RWPE2 (cell line): ENCODE data around the gene KRT80.
A peak's percentile ranks its signal among the peaks of the same experiment; 100 is the strongest.

ENCODE experiments used
- ATAC-seq: fragments of 200-7000 bp; cut with Tn5 transposase; 3 replicates; pipeline ENCODE4 v1.9.1; 2021; ENCODE audit warnings: low read depth
- DNase-seq: peaks from one replicate; pipeline ENCODE4 v3.0.0-alpha.2; 2020; ENCODE audit warnings: low spot score
- H3K27ac ChIP-seq: fragments of 450-650 bp; 2 replicates; pipeline ENCODE4 v1.5.1; 2017; ENCODE audit warnings: mild to moderate bottlenecking; ENCODE audit not compliant: poor library complexity, severe bottlenecking
- H3K27me3 ChIP-seq: fragments of 250-450 bp; sonication (Bioruptor Pico); 2 replicates; pipeline ENCODE4 v1.5.1; 2021; ENCODE audit warnings: mild to moderate bottlenecking, moderate library complexity; ENCODE audit not compliant: insufficient read depth, poor library complexity, severe bottlenecking
- H3K36me3 ChIP-seq: fragments of 250-450 bp; sonication (Bioruptor Pico); 2 replicates; pipeline ENCODE4 v1.5.1; 2020; ENCODE audit warnings: low read depth, mild to moderate bottlenecking, moderate library complexity
- H3K4me1 ChIP-seq: fragments of 250-450 bp; sonication (Bioruptor Pico); 2 replicates; pipeline ENCODE4 v1.5.1; 2021; ENCODE audit warnings: mild to moderate bottlenecking, moderate library complexity; ENCODE audit not compliant: insufficient read depth, poor library complexity, severe bottlenecking
- H3K4me3 ChIP-seq: fragments of 250-450 bp; sonication (Bioruptor Pico); 2 replicates; pipeline ENCODE4 v1.5.1; 2021; ENCODE audit warnings: mild to moderate bottlenecking, moderate library complexity; ENCODE audit not compliant: severe bottlenecking
- H3K9me3 ChIP-seq: fragments of 250-450 bp; sonication (Bioruptor Pico); 2 replicates; pipeline ENCODE4 v1.5.1; 2021; ENCODE audit warnings: mild to moderate bottlenecking, moderate library complexity; ENCODE audit not compliant: severe bottlenecking
- CTCF ChIP-seq: fragments of 450-650 bp; IDR thresholded peaks from one replicate; pipeline ENCODE4 v1.5.1; 2017; ENCODE audit warnings: mild to moderate bottlenecking, moderate library complexity; ENCODE audit not compliant: poor library complexity, severe bottlenecking

Gene KRT80

GRCh38 chr12:52223406-52224039 is 31.7 kb upstream of the KRT80 start:
- Histone ChIP-seq H3K27ac (peak overlapping the region; percentile 49), H3K4me1 (peaks cover 28% of the 10 kb centered on the region), H3K9me3 (peaks cover 3% of the 10 kb centered on the region), H3K36me3 (no peaks in the 10 kb centered on the region), H3K27me3 (no peaks in the 10 kb centered on the region), H3K4me3 (no peak overlapping the region)
- peak; percentile 13 for DNase-seq
- no peak for TF ChIP-seq CTCF
- ATAC-seq, result no peak

- Histone ChIP-seq H3K4me3 (no peak overlapping the region), H3K9me3 (peaks cover 3% of the 10 kb centered on the region), H3K27ac (no peak overlapping the region), H3K4me1 (peaks cover 30% of the 10 kb centered on the region), H3K27me3 (no peaks in the 10 kb centered on the region), H3K36me3 (no peaks in the 10 kb centered on the region)
- DNase-seq (peak; percentile 9), ATAC-seq (no peak)
- no peak for TF ChIP-seq CTCF
These were observed 30.9 kb upstream of the KRT80 start for GRCh38 chr12:52222692-52223091.

GRCh38 chr12:52221912-52222457 is 30.2 kb upstream of the KRT80 start:
- TF ChIP-seq CTCF, result peak; percentile 60
- Histone ChIP-seq H3K9me3 (peaks cover 3% of the 10 kb centered on the region), H3K36me3 (no peaks in the 10 kb centered on the region), H3K27ac (no peak overlapping the region), H3K27me3 (no peaks in the 10 kb centered on the region), H3K4me1 (peaks cover 37% of the 10 kb centered on the region), H3K4me3 (no peak overlapping the region)
- ATAC-seq (peak; percentile 47), DNase-seq (peak; percentile 60)

GRCh38 chr12:52221070-52221781 is 29.4 kb upstream of the KRT80 start:
- ATAC-seq, result no peak
- H3K9me3 ChIP-seq, result peaks cover 3% of the 10 kb centered on the region
- no peak overlapping the region for H3K4me3 ChIP-seq
- no peak overlapping the region for H3K27ac ChIP-seq
- no peaks in the 10 kb centered on the region for H3K36me3 ChIP-seq
- no peak for TF ChIP-seq CTCF
- peaks cover 45% of the 10 kb centered on the region for H3K4me1 ChIP-seq
- no peaks in the 10 kb centered on the region for H3K27me3 ChIP-seq
- no peak for DNase-seq

GRCh38 chr12:52220477-52220876 is 28.7 kb upstream of the KRT80 start:
- peaks cover 3% of the 10 kb centered on the region for H3K9me3 ChIP-seq
- H3K36me3 ChIP-seq, result no peaks in the 10 kb centered on the region
- no peaks in the 10 kb centered on the region for H3K27me3 ChIP-seq
- peaks cover 51% of the 10 kb centered on the region for H3K4me1 ChIP-seq
- TF ChIP-seq CTCF, result no peak
- ATAC-seq (no peak), DNase-seq (no peak)
- H3K27ac ChIP-seq, result no peak overlapping the region
- no peak overlapping the region for H3K4me3 ChIP-seq
